GM18861 (cell line): Measurements from ENCODE around the gene ITGB1.
"Not testable (repeated sequence)": the region's sequence is repeated elsewhere in the genome, so short reads cannot be mapped to it uniquely, and the experiment has no call there.

Source experiments
- ATAC-seq: cut with Tn5 transposase; IDR thresholded peaks from one replicate; pipeline ENCODE4 v1.9.1; 2021; ENCODE audit not compliant: unreplicated experiment

Gene ITGB1

GRCh38 chr10:32980558-32981468 is 22.8 kb upstream of the ITGB1 start:
- ATAC-seq = peak; percentile 81

DNA sequence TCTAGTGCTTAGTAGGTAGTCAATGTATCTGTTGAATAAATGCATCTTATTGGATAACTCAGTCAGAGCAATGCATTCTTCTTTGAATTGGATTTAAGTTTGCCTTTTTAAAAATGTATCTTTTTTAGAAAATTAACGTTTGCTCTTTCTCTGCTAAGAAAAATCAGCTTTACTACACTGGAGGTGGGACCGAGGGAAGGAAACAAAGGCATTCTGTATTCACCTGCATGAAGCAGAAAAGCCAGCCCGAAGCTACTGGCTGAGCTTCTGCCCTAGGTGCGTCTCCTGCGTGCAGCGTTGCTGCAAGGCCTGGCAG is 22.2 kb upstream of the ITGB1 start:
- no peak for ATAC-seq

DNA sequence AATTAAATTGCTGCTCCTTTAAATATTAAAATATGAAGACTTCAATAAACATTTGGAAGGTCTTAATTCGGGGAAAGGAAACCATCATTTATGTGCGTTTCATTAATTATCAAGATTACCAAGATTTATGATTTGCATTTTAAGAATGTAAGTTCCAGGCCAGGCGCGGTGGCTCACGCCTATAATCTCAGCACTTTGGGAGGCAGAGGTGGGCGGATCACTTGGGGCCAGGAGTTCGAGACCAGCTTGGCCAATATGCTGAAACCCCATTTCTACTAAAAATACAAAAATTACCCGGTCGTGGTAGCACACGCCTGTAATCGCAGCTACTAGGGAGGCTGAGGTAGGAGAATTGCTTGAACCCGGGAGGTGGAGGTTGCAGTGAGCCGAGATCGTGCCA is 21.7 kb upstream of the ITGB1 start:
- ATAC-seq = not testable (repeated sequence)

DNA sequence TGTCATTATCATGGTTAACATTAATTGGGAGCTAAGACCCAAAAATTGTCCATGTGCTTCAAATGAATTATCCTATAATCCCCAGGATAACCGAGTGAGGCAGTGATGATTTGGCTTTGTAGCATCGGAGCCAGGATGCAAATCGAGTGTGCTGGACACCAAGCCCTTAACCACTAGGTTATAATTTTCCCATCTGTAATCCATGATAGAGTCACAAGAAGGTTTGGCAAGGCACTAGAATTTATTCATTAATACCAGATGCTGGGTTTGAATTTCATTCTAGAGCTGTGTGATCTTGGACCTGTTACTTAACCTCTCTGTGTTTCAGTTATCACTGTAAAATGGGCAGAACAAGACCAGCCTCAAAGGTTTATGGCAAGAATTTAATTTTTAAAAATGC is 21.0 kb upstream of the ITGB1 start:
- ATAC-seq = no peak

GRCh38 chr10:32977846-32978809 is 20.1 kb upstream of the ITGB1 start:
- ATAC-seq = not testable (repeated sequence)

GRCh38 chr10:32976338-32976737 is 18.3 kb upstream of the ITGB1 start:
- no peak for ATAC-seq

- no peak for ATAC-seq
These were observed 14.9 kb upstream of the ITGB1 start for GRCh38 chr10:32972929-32973328.

DNA sequence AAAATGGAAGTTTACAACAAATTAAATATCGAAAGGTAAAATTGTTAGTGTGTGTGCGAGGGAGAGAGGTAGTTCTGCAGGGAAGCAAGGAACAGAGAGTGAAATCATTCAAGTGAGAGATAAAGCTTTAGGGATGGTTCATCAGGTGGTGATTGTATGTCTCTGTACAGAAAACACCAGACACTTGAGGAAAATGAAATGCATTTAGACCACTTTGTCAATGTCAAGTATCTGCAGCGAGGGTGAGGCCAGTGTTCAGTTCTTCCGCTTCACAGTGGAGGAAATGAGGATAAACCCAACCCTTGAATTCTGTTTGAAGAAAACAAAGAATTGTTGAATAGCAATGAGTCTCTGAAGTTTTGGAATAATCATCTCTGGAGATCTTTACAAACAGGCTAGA is 14.4 kb upstream of the ITGB1 start:
- ATAC-seq = no peak

DNA sequence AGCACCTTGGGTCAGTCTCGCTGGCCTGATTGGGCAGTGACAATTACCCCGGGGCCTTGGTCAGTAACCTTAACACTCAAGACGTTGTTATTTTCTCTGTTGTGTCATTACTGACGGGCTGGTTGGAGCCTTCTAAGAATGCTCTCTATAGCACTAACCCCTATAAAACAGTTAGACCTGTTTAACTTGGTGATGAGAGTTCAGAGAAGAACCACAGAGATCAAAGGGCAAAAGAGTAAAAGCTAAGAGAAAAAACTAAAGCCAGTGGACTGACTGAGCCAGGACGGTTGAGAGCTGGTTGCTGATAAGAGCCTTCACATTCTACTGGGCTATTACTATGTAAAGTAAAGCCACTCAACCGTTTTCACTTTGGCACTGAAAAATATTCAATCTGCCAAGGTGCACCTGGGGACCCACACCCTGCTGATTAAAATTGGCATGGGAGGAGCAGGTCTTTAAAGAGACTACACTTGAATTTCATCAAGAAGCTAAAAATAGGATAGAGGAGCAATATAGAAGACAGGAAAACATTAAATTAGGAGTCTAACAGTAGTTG is 13.6 kb upstream of the ITGB1 start:
- ATAC-seq = no peak

DNA sequence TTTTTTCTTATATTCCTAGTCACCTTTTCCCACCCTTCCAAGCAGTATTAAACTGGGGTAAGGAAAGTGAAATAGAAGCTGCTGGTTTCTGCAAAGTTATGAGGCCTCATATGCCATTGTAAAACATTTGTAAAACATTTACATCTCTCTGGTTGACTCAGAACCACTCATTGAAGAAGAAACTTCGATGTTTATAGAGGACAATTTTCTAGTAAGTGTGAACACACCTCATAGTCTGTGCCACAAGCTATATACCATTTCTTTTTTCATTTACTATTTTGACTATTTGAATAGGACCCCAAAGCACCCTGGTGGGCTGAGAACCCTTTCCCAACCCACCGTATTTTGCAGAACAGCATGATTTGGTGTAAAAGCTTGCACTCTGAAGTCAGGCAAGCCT is 12.9 kb upstream of the ITGB1 start:
- peak; percentile 77 for ATAC-seq

GRCh38 chr10:32964270-32964669 is 6.2 kb upstream of the ITGB1 start:
- ATAC-seq = no peak

DNA sequence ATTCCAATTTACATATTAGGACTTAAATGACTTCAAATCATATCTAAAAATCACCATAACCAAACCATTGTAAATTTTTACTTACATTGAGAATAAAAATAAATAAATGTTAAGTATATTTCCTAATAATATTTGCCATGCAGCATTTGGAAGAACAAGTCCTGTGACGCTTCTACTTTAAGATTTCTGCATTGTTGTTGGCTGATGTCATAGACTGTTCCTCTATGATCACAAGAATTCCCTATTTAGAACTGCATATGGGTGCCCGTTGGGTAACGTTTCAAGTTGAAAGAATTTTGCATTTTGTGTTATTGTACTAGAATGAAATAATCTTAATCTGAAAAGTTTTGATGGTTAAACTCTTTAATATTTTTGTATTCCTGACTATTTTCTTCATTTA is 5.1 kb upstream of the ITGB1 start:
- ATAC-seq = no peak

GRCh38 chr10:32962521-32962920 is 4.5 kb upstream of the ITGB1 start:
- ATAC-seq = no peak

GRCh38 chr10:32961895-32962369 is 3.9 kb upstream of the ITGB1 start:
- ATAC-seq = no peak

- no peak for ATAC-seq
These were observed 3.4 kb upstream of the ITGB1 start for GRCh38 chr10:32961343-32961894.

- ATAC-seq = no peak
These were observed 2.0 kb upstream of the ITGB1 start for GRCh38 chr10:32960022-32960421.

DNA sequence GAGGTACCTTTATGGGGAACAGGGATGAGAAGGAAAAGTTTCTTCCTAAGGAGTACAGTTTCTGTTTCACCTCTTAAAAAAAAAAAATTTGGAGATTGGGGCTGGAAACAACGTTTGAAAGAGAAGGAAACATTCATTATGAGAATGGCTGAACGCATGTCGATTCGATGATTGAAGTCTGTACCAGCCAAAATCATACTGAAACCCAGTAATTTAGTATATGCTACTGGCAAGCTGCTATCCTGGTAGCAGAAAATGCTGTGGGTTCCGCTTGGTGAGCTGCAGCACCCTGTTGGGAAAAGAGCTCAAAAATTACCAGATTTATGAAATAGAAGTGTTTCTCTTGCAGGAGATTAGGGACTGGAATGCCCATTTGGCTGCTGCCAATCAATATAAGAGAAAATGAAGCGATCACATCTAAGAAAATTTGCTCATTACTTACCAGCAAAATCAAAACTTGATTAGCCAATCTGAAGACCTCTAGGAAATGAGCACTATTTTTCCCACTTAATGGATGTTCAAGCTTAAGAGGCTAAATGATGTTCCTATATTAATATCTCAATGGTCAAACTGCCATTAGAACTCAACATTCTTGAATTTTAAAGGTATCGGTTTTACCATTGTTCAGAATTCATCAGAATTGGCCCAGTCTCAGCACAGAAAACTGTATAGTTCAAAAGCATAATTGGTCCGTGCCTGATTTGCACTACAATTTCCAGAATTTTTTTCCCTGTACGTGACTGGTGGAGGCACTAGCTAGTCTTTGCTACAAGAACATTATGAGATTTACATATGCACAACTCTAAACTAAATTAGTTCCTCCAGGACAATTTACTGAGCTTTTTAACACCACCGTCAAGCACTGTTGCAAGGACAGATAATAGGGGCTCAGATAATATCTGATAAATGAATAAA is 1.2 kb upstream of the ITGB1 start:
- ATAC-seq = peak; percentile 45

DNA sequence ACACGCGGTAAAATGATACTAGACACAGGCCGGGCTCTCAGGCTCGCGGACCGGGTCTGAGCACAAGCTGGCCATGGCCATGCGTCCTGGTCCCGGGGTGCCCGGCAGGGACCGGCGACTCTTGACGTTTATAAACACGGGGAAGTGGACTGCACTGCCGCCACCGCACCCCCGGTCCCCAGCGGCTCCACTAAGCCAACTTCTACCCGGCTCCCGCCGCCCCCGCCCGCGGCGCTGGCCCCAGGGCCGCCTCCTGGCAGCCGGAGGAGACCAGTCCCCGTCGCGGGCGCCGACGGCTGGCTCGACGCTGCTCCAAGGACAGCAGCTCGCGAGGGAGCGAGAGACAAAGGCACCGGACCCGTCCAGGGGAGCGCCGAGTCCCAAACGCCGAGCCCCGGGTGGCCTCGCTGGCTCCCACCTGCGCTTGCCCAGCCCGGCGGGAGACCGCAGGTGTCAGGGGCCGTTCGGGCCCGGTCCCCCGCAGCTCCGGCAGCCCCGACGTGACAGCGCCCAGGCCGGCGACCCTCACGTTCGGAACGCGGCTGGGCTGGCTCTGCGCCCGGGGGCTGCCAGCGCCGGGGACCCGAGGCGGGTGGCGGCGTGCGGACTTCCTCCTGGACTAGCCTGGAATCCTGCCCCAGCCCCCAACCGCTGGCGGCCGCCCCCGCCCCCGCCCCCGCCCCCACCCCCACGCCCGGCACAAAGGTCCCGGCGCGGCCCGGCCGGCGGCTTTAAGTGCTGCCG is 517 bp downstream of the ITGB1 start:
- ATAC-seq = peak; percentile 13
